DND-41 (cell line): ENCODE data around the gene EMP1.

Experiments
- ATAC-seq: fragments of 200-7000 bp; cut with Tn5 transposase; 3 replicates; pipeline ENCODE4 v1.9.1; 2021; ENCODE audit warnings: low read depth; ENCODE audit not compliant: insufficient read depth
- DNase-seq: peaks from one replicate; pipeline ENCODE4 v3.0.0-alpha.2; 2020
- H2AFZ ChIP-seq: 2 replicates; pipeline ENCODE4 v1.6.0; 2012; ENCODE audit warnings: low read depth, low read length
- H3K27ac ChIP-seq: 2 replicates; pipeline ENCODE4 v1.5.1; 2012; ENCODE audit warnings: low read length, inconsistent platforms
- H3K27me3 ChIP-seq: fragments of 200-600 bp; sonication (generic); 2 replicates; pipeline ENCODE4 v1.6.0; 2012; ENCODE audit warnings: low read length, mild to moderate bottlenecking, inconsistent platforms; ENCODE audit not compliant: insufficient read depth, poor library complexity
- H3K36me3 ChIP-seq: 2 replicates; pipeline ENCODE4 v1.5.1; 2012; ENCODE audit warnings: low read length, inconsistent platforms; ENCODE audit not compliant: insufficient read depth
- H3K4me1 ChIP-seq: 2 replicates; pipeline ENCODE4 v1.5.1; 2012; ENCODE audit warnings: mild to moderate bottlenecking, low read length; ENCODE audit not compliant: insufficient read depth
- H3K4me2 ChIP-seq: 2 replicates; pipeline ENCODE4 v1.6.0; 2012; ENCODE audit warnings: mild to moderate bottlenecking, moderate library complexity, low read length, inconsistent platforms; ENCODE audit not compliant: insufficient read depth
- H3K4me3 ChIP-seq, 2 experiments: fragments of 200-600 bp in 1 of 2; shearing (Covaris generic) in 1 of 2; 2 replicates each; pipeline ENCODE4 v1.5.1; 2012 to 2016; ENCODE audit warnings: inconsistent platforms in 2 of 2, low read length in 2 of 2, mild to moderate bottlenecking in 2 of 2, low read depth in 1 of 2, moderate library complexity in 1 of 2
- H3K79me2 ChIP-seq: 2 replicates; pipeline ENCODE4 v1.6.0; 2012; ENCODE audit warnings: low read length, inconsistent platforms; ENCODE audit not compliant: insufficient read depth
- H3K9ac ChIP-seq: 2 replicates; pipeline ENCODE4 v1.6.0; 2012; ENCODE audit warnings: low read depth, mild to moderate bottlenecking, inconsistent platforms, low read length, moderate library complexity
- H3K9me3 ChIP-seq: 2 replicates; pipeline ENCODE4 v1.5.1; 2012; ENCODE audit warnings: low read length, moderate library complexity, mild to moderate bottlenecking, inconsistent platforms; ENCODE audit not compliant: insufficient read depth, severe bottlenecking
- H4K20me1 ChIP-seq: 2 replicates; pipeline ENCODE4 v1.6.0; 2012; ENCODE audit warnings: low read length; ENCODE audit not compliant: insufficient read depth
- CTCF ChIP-seq: IDR thresholded peaks from 2 replicates; pipeline ENCODE4 v1.5.1; 2012; ENCODE audit warnings: borderline replicate concordance, low read length, moderate library complexity, mild to moderate bottlenecking; ENCODE audit not compliant: poor library complexity, severe bottlenecking; ENCODE audit errors: extremely low read depth
- EZH2 ChIP-seq: IDR thresholded peaks from 3 replicates; pipeline ENCODE4 v1.6.1; 2012; ENCODE audit warnings: borderline replicate concordance, low read depth, mild to moderate bottlenecking, moderate library complexity, low read length, inconsistent platforms; ENCODE audit not compliant: severe bottlenecking

The EMP1 gene

GRCh38 chr12:13154027-13154538 is 42.4 kb upstream of the EMP1 start:
- no peak overlapping the region for H3K27ac ChIP-seq
- DNase-seq, result no peak

GRCh38 chr12:13154831-13155230 is 41.7 kb upstream of the EMP1 start:
- no peak overlapping the region for H3K4me2 ChIP-seq
- H3K4me3 ChIP-seq, result no peak overlapping the region
- H3K36me3 ChIP-seq, result no peaks in the 10 kb centered on the region
- H3K79me2 ChIP-seq, result no peaks in the 10 kb centered on the region
- DNase-seq (no peak), ATAC-seq (no peak)
- H3K9ac ChIP-seq, result no peak overlapping the region
- H3K9me3 ChIP-seq, result no peaks in the 10 kb centered on the region
- H3K4me1 ChIP-seq, result no peaks in the 10 kb centered on the region
- no peak overlapping the region for H3K27ac ChIP-seq
- peaks cover 4% of the 10 kb centered on the region for H3K27me3 ChIP-seq
- H4K20me1 ChIP-seq, result no peaks in the 10 kb centered on the region
- no peak for TF ChIP-seq EZH2
- TF ChIP-seq CTCF, result no peak
- no peak overlapping the region for H2AFZ ChIP-seq

More at GRCh38 chr12:13154027-13154538, 42.4 kb upstream of the EMP1 start:
- Histone ChIP-seq H3K36me3 (no peaks in the 10 kb centered on the region), H2AFZ (no peak overlapping the region), H3K27me3 (peaks cover 4% of the 10 kb centered on the region), H3K9ac (no peak overlapping the region), H4K20me1 (no peaks in the 10 kb centered on the region), H3K9me3 (no peaks in the 10 kb centered on the region), H3K4me3 (no peak overlapping the region), H3K79me2 (no peaks in the 10 kb centered on the region), H3K4me1 (no peaks in the 10 kb centered on the region), H3K4me2 (no peak overlapping the region)
- no peak for ATAC-seq
- TF ChIP-seq CTCF (no peak), EZH2 (no peak)

- Histone ChIP-seq H3K27me3 (peaks cover 4% of the 10 kb centered on the region), H3K79me2 (no peaks in the 10 kb centered on the region), H2AFZ (no peak overlapping the region), H3K9ac (no peak overlapping the region), H3K4me2 (no peak overlapping the region), H3K27ac (no peak overlapping the region), H3K4me1 (no peaks in the 10 kb centered on the region), H3K36me3 (no peaks in the 10 kb centered on the region), H3K9me3 (no peaks in the 10 kb centered on the region), H4K20me1 (no peaks in the 10 kb centered on the region), H3K4me3 (no peak overlapping the region)
- DNase-seq, result no peak
- no peak for TF ChIP-seq EZH2
- no peak for TF ChIP-seq CTCF
- no peak for ATAC-seq
These were observed 40.2 kb upstream of the EMP1 start for GRCh38 chr12:13156277-13156676.

- Histone ChIP-seq H3K27me3 (peaks cover 6% of the 10 kb centered on the region), H4K20me1 (no peaks in the 10 kb centered on the region), H3K4me1 (peaks cover 14% of the 10 kb centered on the region), H3K27ac (no peak overlapping the region), H3K9me3 (no peaks in the 10 kb centered on the region), H3K9ac (no peak overlapping the region), H3K79me2 (no peaks in the 10 kb centered on the region), H3K36me3 (no peaks in the 10 kb centered on the region), H3K4me3 (no peak overlapping the region), H3K4me2 (no peak overlapping the region), H2AFZ (no peak overlapping the region)
- no peak for DNase-seq
- TF ChIP-seq EZH2 (no peak), CTCF (peak; percentile 32)
- ATAC-seq, result no peak
These were observed 35.4 kb upstream of the EMP1 start for GRCh38 chr12:13161172-13161571.
